ENCODE measurements around the gene NLRC3. TPM values are rescaled to one million over a fixed set of nuclear protein-coding genes. Genes with fewer than 3 reads are reported as not detected.

Gene NLRC3
- total and polyA plus RNA-seq, 4 donors: 0.35 to 2.2 (median 1.0) TPM

GRCh38 chr16:3520413-3520812, 56.8 kb downstream of the NLRC3 start:
- no peaks in the 10 kb centered on the region for H3K27me3 ChIP-seq (ENCODE audit: control insufficient read depth in 4 of 4, insufficient read depth in 4 of 4, low read length in 3 of 4)
- no peak overlapping the region for H3K4me3 ChIP-seq (ENCODE audit: low read depth in 1 of 3, low read length in 3 of 3)
- TF ChIP-seq FOXA1 (IDR thresholded peaks at IDR 0.05): no peak
- TF ChIP-seq MAX (IDR thresholded peaks at IDR 0.05): no peak
- TF ChIP-seq RXRA (IDR thresholded peaks at IDR 0.05): no peak
- TF ChIP-seq REST (IDR thresholded peaks at IDR 0.05): no peak
- TF ChIP-seq SP1 (IDR thresholded peaks at IDR 0.05): no peak
- TF ChIP-seq YY1 (IDR thresholded peaks at IDR 0.05): no peak
- TF ChIP-seq RAD21 (IDR thresholded peaks at IDR 0.05): no peak
- no peak for TF ChIP-seq HNF4A (conservative IDR thresholded peaks at IDR 0.05)
- no peak for TF ChIP-seq FOXA2 (IDR thresholded peaks at IDR 0.05)
- no peak for TF ChIP-seq ATF3 (IDR thresholded peaks at IDR 0.05)
- TF ChIP-seq GABPA (IDR thresholded peaks at IDR 0.05 in 1 of 2, conservative IDR thresholded peaks at IDR 0.05 in 1 of 2): no peak
- no peak for TF ChIP-seq TAF1 (conservative IDR thresholded peaks at IDR 0.05)
- no peak for TF ChIP-seq ZBTB33 (IDR thresholded peaks at IDR 0.05)
- DNase-seq (ENCODE audit: low spot score): no peak
- peaks cover 4 to 36% (median 13%) of the 10 kb centered on the region in 4 donors for H3K36me3 ChIP-seq (ENCODE audit: control insufficient read depth in 4 of 4, insufficient read depth in 3 of 4, low read depth in 1 of 4, low read length in 3 of 4)
- no peaks in the 10 kb centered on the region for H3K9me3 ChIP-seq (ENCODE audit: control insufficient read depth in 4 of 4, low read length in 3 of 4)
- H3K4me1 ChIP-seq (ENCODE audit: control insufficient read depth in 4 of 4, insufficient read depth in 4 of 4, low read length in 3 of 4): peaks cover 0 to 4% (median 0%) of the 10 kb centered on the region in 4 donors
- 95% methylated on average over 4 of the region's 4 CpGs for WGBS
- H3K9ac ChIP-seq (ENCODE audit: low read depth in 1 of 2, low read length in 2 of 2): no peak overlapping the region
- no peak overlapping the region for H3K27ac ChIP-seq (ENCODE audit: low read depth in 1 of 2, low read length in 2 of 2)

GRCh38 chr16:3519581-3519980, 57.6 kb downstream of the NLRC3 start:
- H3K27me3 ChIP-seq (ENCODE audit: control insufficient read depth in 4 of 4, insufficient read depth in 4 of 4, low read length in 3 of 4): no peaks in the 10 kb centered on the region
- H3K9ac ChIP-seq (ENCODE audit: low read depth in 1 of 2, low read length in 2 of 2): no peak overlapping the region
- no peaks in the 10 kb centered on the region for H3K9me3 ChIP-seq (ENCODE audit: control insufficient read depth in 4 of 4, low read length in 3 of 4)
- no peak overlapping the region for H3K4me3 ChIP-seq (ENCODE audit: low read depth in 1 of 3, low read length in 3 of 3)
- no peak overlapping the region for H3K27ac ChIP-seq (ENCODE audit: low read depth in 1 of 2, low read length in 2 of 2)
- 95% methylated on average over 2 of the region's 2 CpGs for WGBS
- H3K36me3 ChIP-seq (ENCODE audit: control insufficient read depth in 4 of 4, insufficient read depth in 3 of 4, low read depth in 1 of 4, low read length in 3 of 4): peaks cover 4 to 39% (median 14%) of the 10 kb centered on the region in 4 donors
- DNase-seq (ENCODE audit: low spot score): no peak
- H3K4me1 ChIP-seq (ENCODE audit: control insufficient read depth in 4 of 4, insufficient read depth in 4 of 4, low read length in 3 of 4): peaks cover 0 to 4% (median 0%) of the 10 kb centered on the region in 4 donors
- TF ChIP-seq RAD21 (IDR thresholded peaks at IDR 0.05) (no peak), MAX (IDR thresholded peaks at IDR 0.05) (no peak), FOXA1 (IDR thresholded peaks at IDR 0.05) (no peak), NR2F2 (IDR thresholded peaks at IDR 0.05) (no peak), CTCF (IDR thresholded peaks at IDR 0.05; ENCODE audit: low read depth, low read length, missing input control) (no peak), RXRA (IDR thresholded peaks at IDR 0.05) (no peak), SP1 (IDR thresholded peaks at IDR 0.05) (no peak), YY1 (IDR thresholded peaks at IDR 0.05) (no peak), ATF3 (IDR thresholded peaks at IDR 0.05) (no peak), GABPA (IDR thresholded peaks at IDR 0.05 in 1 of 2, conservative IDR thresholded peaks at IDR 0.05 in 1 of 2) (no peak), FOXA2 (IDR thresholded peaks at IDR 0.05) (no peak), ZBTB33 (IDR thresholded peaks at IDR 0.05) (no peak), EGR1 (IDR thresholded peaks at IDR 0.05; ENCODE audit: low read depth in 2 of 2) (no peak), TAF1 (conservative IDR thresholded peaks at IDR 0.05) (no peak), JUND (IDR thresholded peaks at IDR 0.05) (no peak)
